ENCODE data around the gene EEFSEC. TPM values are rescaled to one million over a fixed set of nuclear protein-coding genes. Genes with fewer than 3 reads are reported as not detected.

Gene EEFSEC
- polyA plus RNA-seq, 1 donor (not counting 4 experiments of a cell fraction or from before 2014, with no cell fraction given), result 8.7 TPM

- DNase-seq (ENCODE audit: low read depth, low spot score) (no peak), FAIRE-seq (no peak)
- H3K79me2 ChIP-seq (ENCODE audit: control insufficient read depth, insufficient read depth, low read length), result no peaks in the 10 kb centered on the region
- H3K4me3 ChIP-seq (ENCODE audit: control insufficient read depth in 2 of 3, extremely low read depth in 1 of 3, insufficient read depth in 2 of 3, low read depth in 1 of 3, low read length in 3 of 3), result no peak overlapping the region
- no peak overlapping the region for H3K9ac ChIP-seq (ENCODE audit: control insufficient read depth, extremely low read depth, insufficient read depth, low read length)
- no peak overlapping the region for H3K27ac ChIP-seq (ENCODE audit: control insufficient read depth, insufficient read depth, low read length)
- no peaks in the 10 kb centered on the region for H4K20me1 ChIP-seq (ENCODE audit: control insufficient read depth, extremely low read depth, insufficient read depth, low read length)
- no peaks in the 10 kb centered on the region for H3K9me3 ChIP-seq (ENCODE audit: control insufficient read depth, low read depth, low read length)
- H3K9me1 ChIP-seq (ENCODE audit: control insufficient read depth, extremely low read depth, insufficient read depth, low read length), result no peaks in the 10 kb centered on the region
- H3K4me1 ChIP-seq (ENCODE audit: control insufficient read depth, extremely low read depth, insufficient read depth, low read length), result peaks cover 6% of the 10 kb centered on the region
- H2AFZ ChIP-seq (ENCODE audit: control insufficient read depth, low read length), result no peak overlapping the region
- H3K36me3 ChIP-seq (ENCODE audit: control insufficient read depth in 2 of 2, extremely low read depth in 1 of 2, insufficient read depth in 2 of 2, low read length in 2 of 2), result no peaks in the 10 kb centered on the region
- TF ChIP-seq EZH2 (IDR thresholded peaks at IDR 0.05; ENCODE audit: low read length), result no peak
- TF ChIP-seq, protein P1, sequence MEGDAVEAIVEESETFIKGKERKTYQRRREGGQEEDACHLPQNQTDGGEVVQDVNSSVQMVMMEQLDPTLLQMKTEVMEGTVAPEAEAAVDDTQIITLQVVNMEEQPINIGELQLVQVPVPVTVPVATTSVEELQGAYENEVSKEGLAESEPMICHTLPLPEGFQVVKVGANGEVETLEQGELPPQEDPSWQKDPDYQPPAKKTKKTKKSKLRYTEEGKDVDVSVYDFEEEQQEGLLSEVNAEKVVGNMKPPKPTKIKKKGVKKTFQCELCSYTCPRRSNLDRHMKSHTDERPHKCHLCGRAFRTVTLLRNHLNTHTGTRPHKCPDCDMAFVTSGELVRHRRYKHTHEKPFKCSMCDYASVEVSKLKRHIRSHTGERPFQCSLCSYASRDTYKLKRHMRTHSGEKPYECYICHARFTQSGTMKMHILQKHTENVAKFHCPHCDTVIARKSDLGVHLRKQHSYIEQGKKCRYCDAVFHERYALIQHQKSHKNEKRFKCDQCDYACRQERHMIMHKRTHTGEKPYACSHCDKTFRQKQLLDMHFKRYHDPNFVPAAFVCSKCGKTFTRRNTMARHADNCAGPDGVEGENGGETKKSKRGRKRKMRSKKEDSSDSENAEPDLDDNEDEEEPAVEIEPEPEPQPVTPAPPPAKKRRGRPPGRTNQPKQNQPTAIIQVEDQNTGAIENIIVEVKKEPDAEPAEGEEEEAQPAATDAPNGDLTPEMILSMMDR (optimal IDR thresholded peaks at IDR 0.05 in 1 of 3, IDR thresholded peaks at IDR 0.05 in 1 of 3, conservative IDR thresholded peaks at IDR 0.05 in 1 of 3; ENCODE audit: extremely low read depth in 1 of 3, insufficient read depth in 2 of 3, low read length in 3 of 3), result no peak
- H3K27me3 ChIP-seq (ENCODE audit: control insufficient read depth, extremely low read depth, insufficient read depth, low read length), result peaks cover 4% of the 10 kb centered on the region
- dilution Hi-C loops (cut with MboI; ENCODE audit: extremely low pct_ligation_motif_present, low sequenced_read_pairs), result no loop called here
- H3K4me2 ChIP-seq (ENCODE audit: control insufficient read depth, extremely low read depth, insufficient read depth, low read depth, low read length), result no peak overlapping the region
These were observed 260.3 kb downstream of the EEFSEC start for GRCh38 chr3:128413413-128414205.

DNA sequence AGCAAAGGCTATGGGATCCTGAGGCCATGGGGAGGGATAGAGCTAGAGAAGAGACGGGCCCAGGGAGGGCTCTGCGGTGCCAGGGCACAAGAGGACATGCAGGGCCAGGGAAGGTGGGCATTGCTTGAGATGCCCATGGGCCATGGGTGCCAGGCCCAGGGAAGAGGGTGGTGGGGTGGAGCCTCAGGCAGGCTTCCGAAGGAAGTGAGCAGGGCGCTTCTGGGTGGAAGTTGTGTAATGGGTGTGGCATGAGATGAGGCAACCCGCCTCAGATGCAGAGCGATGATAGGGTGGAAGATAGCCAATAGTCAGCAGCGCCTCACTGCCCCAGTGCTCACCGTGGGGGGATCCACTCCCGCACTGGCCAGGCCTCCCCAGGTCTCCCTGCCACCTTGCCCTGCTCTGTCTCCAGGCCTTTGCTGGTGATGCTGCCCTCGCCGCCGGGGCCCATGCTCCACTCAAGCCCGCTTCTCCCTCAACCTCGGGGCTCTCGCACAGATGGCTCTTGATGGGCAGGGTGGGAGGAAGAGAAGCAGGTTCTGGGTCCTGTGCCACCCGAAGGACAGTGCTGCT, 262.0 kb downstream of the EEFSEC start:
- peaks cover 4% of the 10 kb centered on the region for H3K27me3 ChIP-seq (ENCODE audit: control insufficient read depth, extremely low read depth, insufficient read depth, low read length)
- H3K27ac ChIP-seq (ENCODE audit: control insufficient read depth, insufficient read depth, low read length), result no peak overlapping the region
- H3K79me2 ChIP-seq (ENCODE audit: control insufficient read depth, insufficient read depth, low read length), result no peaks in the 10 kb centered on the region
- TF ChIP-seq EZH2 (IDR thresholded peaks at IDR 0.05; ENCODE audit: low read length), result no peak
- TF ChIP-seq, protein P1 (optimal IDR thresholded peaks at IDR 0.05 in 1 of 3, IDR thresholded peaks at IDR 0.05 in 1 of 3, conservative IDR thresholded peaks at IDR 0.05 in 1 of 3; ENCODE audit: extremely low read depth in 1 of 3, insufficient read depth in 2 of 3, low read length in 3 of 3), result no peak
- H2AFZ ChIP-seq (ENCODE audit: control insufficient read depth, low read length), result no peak overlapping the region
- DNase-seq (ENCODE audit: low read depth, low spot score), result no peak
- dilution Hi-C loops (cut with MboI; ENCODE audit: extremely low pct_ligation_motif_present, low sequenced_read_pairs), result no loop called here
- H3K4me2 ChIP-seq (ENCODE audit: control insufficient read depth, extremely low read depth, insufficient read depth, low read depth, low read length), result no peak overlapping the region
- H3K4me3 ChIP-seq (ENCODE audit: control insufficient read depth in 2 of 3, extremely low read depth in 1 of 3, insufficient read depth in 2 of 3, low read depth in 1 of 3, low read length in 3 of 3), result no peak overlapping the region
- H3K9ac ChIP-seq (ENCODE audit: control insufficient read depth, extremely low read depth, insufficient read depth, low read length), result no peak overlapping the region
- peaks cover 6% of the 10 kb centered on the region for H3K4me1 ChIP-seq (ENCODE audit: control insufficient read depth, extremely low read depth, insufficient read depth, low read length)
- no peaks in the 10 kb centered on the region for H3K9me1 ChIP-seq (ENCODE audit: control insufficient read depth, extremely low read depth, insufficient read depth, low read length)
- FAIRE-seq, result no peak
- no peaks in the 10 kb centered on the region for H3K36me3 ChIP-seq (ENCODE audit: control insufficient read depth in 2 of 2, extremely low read depth in 1 of 2, insufficient read depth in 2 of 2, low read length in 2 of 2)
- no peaks in the 10 kb centered on the region for H3K9me3 ChIP-seq (ENCODE audit: control insufficient read depth, low read depth, low read length)
- no peaks in the 10 kb centered on the region for H4K20me1 ChIP-seq (ENCODE audit: control insufficient read depth, extremely low read depth, insufficient read depth, low read length)
